Loucy (cell line): Measurements from ENCODE around the gene SPSB1.

Source experiments
- H2AFZ ChIP-seq: fragments of 200-600 bp; sonication (generic); 2 replicates; pipeline ENCODE4 v1.6.0; 2016; ENCODE audit warnings: antibody characterized with exemption, mild to moderate bottlenecking, low read length, moderate library complexity
- H3F3A ChIP-seq: fragments of 200-600 bp; 2 replicates; pipeline ENCODE4 v1.6.0; 2016; ENCODE audit warnings: antibody characterized with exemption, low read depth, mild to moderate bottlenecking
- H3K27me3 ChIP-seq: fragments of 200-600 bp; sonication (generic); 2 replicates; pipeline ENCODE4 v1.6.1; 2014; ENCODE audit warnings: low read length, mild to moderate bottlenecking; ENCODE audit not compliant: insufficient read depth, poor library complexity, severe bottlenecking
- H3K36me3 ChIP-seq: fragments of 200-600 bp; sonication (generic); 2 replicates; pipeline ENCODE4 v1.6.1; 2016; ENCODE audit warnings: low read length; ENCODE audit not compliant: insufficient read depth
- H3K4me1 ChIP-seq: fragments of 200-600 bp; sonication (generic); 2 replicates; pipeline ENCODE4 v1.5.1; 2014; ENCODE audit warnings: low read length, mild to moderate bottlenecking; ENCODE audit not compliant: insufficient read depth, poor library complexity, severe bottlenecking
- H3K4me2 ChIP-seq: fragments of 200-600 bp; sonication (generic); 2 replicates; pipeline ENCODE4 v1.6.0; 2014; ENCODE audit warnings: antibody characterized with exemption, low read length, low read depth, mild to moderate bottlenecking; ENCODE audit not compliant: poor library complexity, severe bottlenecking
- H3K4me3 ChIP-seq: fragments of 200-600 bp; sonication (generic); 2 replicates; pipeline ENCODE4 v1.5.1; 2014; ENCODE audit warnings: low read length, mild to moderate bottlenecking, mixed read lengths; ENCODE audit not compliant: poor library complexity, severe bottlenecking
- H3K79me2 ChIP-seq: fragments of 200-600 bp; sonication (generic); 2 replicates; pipeline ENCODE4 v1.6.1; 2014; ENCODE audit warnings: low read length; ENCODE audit not compliant: insufficient read depth
- H3K9ac ChIP-seq: fragments of 200-600 bp; sonication (generic); 2 replicates; pipeline ENCODE4 v1.6.0; 2014; ENCODE audit warnings: mild to moderate bottlenecking, low read depth, low read length, moderate library complexity; ENCODE audit not compliant: poor library complexity, severe bottlenecking
- H3K9me2 ChIP-seq: fragments of 200-600 bp; sonication (generic); replicated peaks from 2 replicates; pipeline ENCODE4 v1.6.1; 2016; ENCODE audit warnings: low read depth, low read length, mixed read lengths
- H3K9me3 ChIP-seq: fragments of 200-600 bp; sonication (generic); 2 replicates; pipeline ENCODE4 v1.6.1; 2014; ENCODE audit warnings: mild to moderate bottlenecking, antibody characterized with exemption, low read length, low read depth; ENCODE audit not compliant: insufficient read depth
- H4K20me1 ChIP-seq: fragments of 200-600 bp; sonication (generic); 2 replicates; pipeline ENCODE4 v1.6.0; 2014; ENCODE audit warnings: antibody characterized with exemption, low read length, mild to moderate bottlenecking; ENCODE audit not compliant: insufficient read depth, poor library complexity, severe bottlenecking
- EZH2phosphoT487 ChIP-seq: fragments of 200-600 bp; IDR thresholded peaks from 2 replicates; pipeline ENCODE4 v1.6.1; 2018; ENCODE audit warnings: antibody characterized with exemption, mild to moderate bottlenecking, moderate library complexity, borderline replicate concordance
- TF ChIP-seq, protein P1 (sequence below): fragments of 200-600 bp; sonication (generic); conservative IDR thresholded peaks from 2 replicates; pipeline ENCODE4 v1.5.1; 2014; ENCODE audit warnings: mild to moderate bottlenecking, antibody characterized with exemption, low read length

The SPSB1 gene

GRCh38 chr1:9269078-9269501 lies 23.6 kb upstream of the SPSB1 start:
- Histone ChIP-seq H3K9me3 (no peaks in the 10 kb centered on the region), H4K20me1 (peaks cover 4% of the 10 kb centered on the region), H3K79me2 (no peaks in the 10 kb centered on the region), H3F3A (no peaks in the 10 kb centered on the region), H3K4me2 (no peak overlapping the region), H3K4me3 (no peak overlapping the region), H3K4me1 (peaks cover 14% of the 10 kb centered on the region), H3K36me3 (peaks cover 37% of the 10 kb centered on the region; the same call in 1 of the 2 replicates), H2AFZ (no peak overlapping the region), H3K9me2 (no peaks in the 10 kb centered on the region), H3K9ac (no peak overlapping the region), H3K27me3 (no peaks in the 10 kb centered on the region)
- TF ChIP-seq, protein P1, sequence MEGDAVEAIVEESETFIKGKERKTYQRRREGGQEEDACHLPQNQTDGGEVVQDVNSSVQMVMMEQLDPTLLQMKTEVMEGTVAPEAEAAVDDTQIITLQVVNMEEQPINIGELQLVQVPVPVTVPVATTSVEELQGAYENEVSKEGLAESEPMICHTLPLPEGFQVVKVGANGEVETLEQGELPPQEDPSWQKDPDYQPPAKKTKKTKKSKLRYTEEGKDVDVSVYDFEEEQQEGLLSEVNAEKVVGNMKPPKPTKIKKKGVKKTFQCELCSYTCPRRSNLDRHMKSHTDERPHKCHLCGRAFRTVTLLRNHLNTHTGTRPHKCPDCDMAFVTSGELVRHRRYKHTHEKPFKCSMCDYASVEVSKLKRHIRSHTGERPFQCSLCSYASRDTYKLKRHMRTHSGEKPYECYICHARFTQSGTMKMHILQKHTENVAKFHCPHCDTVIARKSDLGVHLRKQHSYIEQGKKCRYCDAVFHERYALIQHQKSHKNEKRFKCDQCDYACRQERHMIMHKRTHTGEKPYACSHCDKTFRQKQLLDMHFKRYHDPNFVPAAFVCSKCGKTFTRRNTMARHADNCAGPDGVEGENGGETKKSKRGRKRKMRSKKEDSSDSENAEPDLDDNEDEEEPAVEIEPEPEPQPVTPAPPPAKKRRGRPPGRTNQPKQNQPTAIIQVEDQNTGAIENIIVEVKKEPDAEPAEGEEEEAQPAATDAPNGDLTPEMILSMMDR: no peak
- TF ChIP-seq EZH2phosphoT487: no peak

DNA sequence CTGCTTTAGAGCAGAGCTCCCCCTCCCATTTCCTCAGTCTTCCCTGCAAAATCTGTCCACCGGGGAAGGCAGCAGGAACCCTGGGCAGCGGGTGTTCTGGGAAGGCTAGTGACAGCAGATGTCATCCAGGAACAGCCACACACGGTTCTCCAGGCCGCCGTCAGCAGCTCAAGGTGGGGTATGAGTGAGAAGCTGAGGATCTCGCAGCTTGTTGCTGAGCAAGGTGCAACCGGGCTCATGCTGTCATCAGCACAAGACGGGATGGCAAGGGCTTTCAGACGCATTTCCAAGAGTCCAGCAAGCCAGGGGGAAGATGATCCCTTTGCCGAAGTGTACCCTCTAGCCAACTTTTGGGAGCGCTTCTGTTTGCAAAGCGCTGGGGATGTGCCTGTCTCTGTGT lies 23.0 kb upstream of the SPSB1 start:
- no peaks in the 10 kb centered on the region for H3F3A ChIP-seq

GRCh38 chr1:9270290-9270883 lies 22.3 kb upstream of the SPSB1 start:
- H3K9ac ChIP-seq: no peak overlapping the region
- peaks cover 24% of the 10 kb centered on the region; the same call in 1 of the 2 replicates for H3K36me3 ChIP-seq
- no peaks in the 10 kb centered on the region for H3K27me3 ChIP-seq
- no peaks in the 10 kb centered on the region for H3K79me2 ChIP-seq
- peaks cover 19% of the 10 kb centered on the region for H3K4me1 ChIP-seq
- no peak overlapping the region for H3K4me2 ChIP-seq
- no peaks in the 10 kb centered on the region for H3F3A ChIP-seq
- no peak overlapping the region for H3K4me3 ChIP-seq
- TF ChIP-seq, protein P1: no peak
- TF ChIP-seq EZH2phosphoT487: no peak
- H4K20me1 ChIP-seq: peaks cover 4% of the 10 kb centered on the region
- H2AFZ ChIP-seq: no peak overlapping the region
- no peaks in the 10 kb centered on the region for H3K9me3 ChIP-seq
- H3K9me2 ChIP-seq: no peaks in the 10 kb centered on the region

More for the DNA sequence above, 23.0 kb upstream of the SPSB1 start:
- no peaks in the 10 kb centered on the region for H3K9me3 ChIP-seq
- no peaks in the 10 kb centered on the region for H3K79me2 ChIP-seq
- H3K9me2 ChIP-seq: no peaks in the 10 kb centered on the region
- TF ChIP-seq, protein P1: no peak
- no peak for TF ChIP-seq EZH2phosphoT487
- no peak overlapping the region for H3K4me3 ChIP-seq
- no peaks in the 10 kb centered on the region for H3K27me3 ChIP-seq
- H3K4me1 ChIP-seq: peaks cover 14% of the 10 kb centered on the region
- no peak overlapping the region for H3K4me2 ChIP-seq
- peaks cover 4% of the 10 kb centered on the region for H4K20me1 ChIP-seq
- H3K36me3 ChIP-seq: peaks cover 31% of the 10 kb centered on the region; the same call in 1 of the 2 replicates
- no peak overlapping the region for H3K9ac ChIP-seq
- no peak overlapping the region for H2AFZ ChIP-seq
